Endothelial cell (in vitro differentiated cells): Measurements from ENCODE around the gene SQSTM1. TPM values are rescaled to one million over a fixed set of nuclear protein-coding genes. Genes with fewer than 3 reads are reported as not detected.

Source experiments
- DNase-seq: peaks from one replicate; pipeline ENCODE4 v3.0.0; 2021; ENCODE audit warnings: low spot score
- H3K27ac Mint-ChIP-seq: one replicate; pipeline ENCODE4 v1.8.0; 2021; ENCODE audit warnings: mixed read lengths, inconsistent platforms; ENCODE audit not compliant: unreplicated experiment
- H3K27me3 Mint-ChIP-seq: one replicate; pipeline ENCODE4 v1.8.0; 2021; ENCODE audit warnings: mild to moderate bottlenecking, moderate library complexity, mixed read lengths, inconsistent platforms; ENCODE audit not compliant: unreplicated experiment
- H3K36me3 Mint-ChIP-seq: one replicate; pipeline ENCODE4 v1.8.0; 2021; ENCODE audit warnings: mild to moderate bottlenecking, low read depth, mixed read lengths, inconsistent platforms; ENCODE audit not compliant: unreplicated experiment
- H3K4me1 Mint-ChIP-seq: one replicate; pipeline ENCODE4 v1.8.0; 2021; ENCODE audit warnings: mild to moderate bottlenecking, mixed read lengths, inconsistent platforms; ENCODE audit not compliant: unreplicated experiment
- H3K4me3 Mint-ChIP-seq: one replicate; pipeline ENCODE4 v1.8.0; 2021; ENCODE audit warnings: mild to moderate bottlenecking, mixed read lengths, inconsistent platforms; ENCODE audit not compliant: unreplicated experiment
- H3K9me3 Mint-ChIP-seq: one replicate; pipeline ENCODE4 v1.8.0; 2021; ENCODE audit warnings: mixed read lengths, inconsistent platforms; ENCODE audit not compliant: unreplicated experiment
- CTCF ChIP-seq: fragments of 200-600 bp; sonication (generic); IDR thresholded peaks from one replicate; pipeline ENCODE4 v1.5.0; 2021; ENCODE audit warnings: antibody characterized with exemption; ENCODE audit not compliant: unreplicated experiment
- total RNA-seq: library from RNA; stranded (reverse); fragmentation: NEBNext Ultra II Directional; extraction: Animal tissue kit (Norgen Biotek cat#: 25700); gene quantifications from one replicate; pipeline ENCODE4 v1.2.1, GENCODE V29; 2021; ENCODE audit not compliant: unreplicated experiment

The SQSTM1 gene
- total RNA-seq, 1 donor from 2014 or later: 82.2 TPM

- H3K36me3 Mint-ChIP-seq: peaks cover 63% of the 10 kb centered on the region
- H3K4me3 Mint-ChIP-seq: peak overlapping the region; percentile 77
- H3K27ac Mint-ChIP-seq: peak overlapping the region; percentile 24
- no peaks in the 10 kb centered on the region for H3K4me1 Mint-ChIP-seq
- TF ChIP-seq CTCF: no peak
- H3K9me3 Mint-ChIP-seq: no peaks in the 10 kb centered on the region
- DNase-seq: no peak
- H3K27me3 Mint-ChIP-seq: peaks cover 19% of the 10 kb centered on the region
Measured at GRCh38 chr5:179836225-179837019, 15.7 kb downstream of the SQSTM1 start.

GRCh38 chr5:179837076-179838011, 16.6 kb downstream of the SQSTM1 start:
- Mint-ChIP-seq H3K4me3 (peak overlapping the region; percentile 70), H3K36me3 (peaks cover 62% of the 10 kb centered on the region), H3K9me3 (no peaks in the 10 kb centered on the region), H3K27ac (no peak overlapping the region), H3K4me1 (no peaks in the 10 kb centered on the region), H3K27me3 (peaks cover 19% of the 10 kb centered on the region)
- DNase-seq: no peak
- TF ChIP-seq CTCF: no peak

GRCh38 chr5:179839328-179840256, 18.9 kb downstream of the SQSTM1 start:
- Mint-ChIP-seq H3K27me3 (peaks cover 14% of the 10 kb centered on the region), H3K4me3 (no peak overlapping the region), H3K27ac (no peak overlapping the region), H3K4me1 (no peaks in the 10 kb centered on the region), H3K36me3 (peaks cover 56% of the 10 kb centered on the region), H3K9me3 (no peaks in the 10 kb centered on the region)
- DNase-seq: no peak
- TF ChIP-seq CTCF: no peak

GRCh38 chr5:179840321-179840720, 19.6 kb downstream of the SQSTM1 start:
- no peak overlapping the region for H3K4me3 Mint-ChIP-seq
- peaks cover 60% of the 10 kb centered on the region for H3K36me3 Mint-ChIP-seq
- no peaks in the 10 kb centered on the region for H3K4me1 Mint-ChIP-seq
- TF ChIP-seq CTCF: no peak
- H3K27me3 Mint-ChIP-seq: peaks cover 14% of the 10 kb centered on the region
- no peak for DNase-seq
- H3K9me3 Mint-ChIP-seq: peaks cover 5% of the 10 kb centered on the region
- H3K27ac Mint-ChIP-seq: no peak overlapping the region
